GM12878 (cell line): ENCODE measurements around the gene FAM3B. TPM values are rescaled to one million over a fixed set of nuclear protein-coding genes. Genes with fewer than 3 reads are reported as not detected.

ENCODE experiments used
- ASH2L ChIP-seq: fragments of 300-600, 200-600 bp; sonication (generic); IDR thresholded peaks from 2 replicates; pipeline ENCODE4 v1.6.1; 2017; ENCODE audit warnings: low read depth, mild to moderate bottlenecking, borderline replicate concordance
- BMI1 ChIP-seq: fragments of 450-650 bp; IDR thresholded peaks from 2 replicates; pipeline ENCODE4 v1.6.1; 2016; ENCODE audit warnings: mild to moderate bottlenecking, moderate library complexity, borderline replicate concordance
- CREB1 ChIP-seq: IDR thresholded peaks from 2 replicates; pipeline ENCODE4 v1.6.1; 2012; ENCODE audit warnings: low read depth, mild to moderate bottlenecking, inconsistent platforms
- EZH2 ChIP-seq: IDR thresholded peaks from 2 replicates; pipeline ENCODE4 v1.6.1; 2012; ENCODE audit warnings: low read depth, mild to moderate bottlenecking, control low read depth, inconsistent platforms, low read length, borderline replicate concordance; ENCODE audit not compliant: control insufficient read depth
- GABPA ChIP-seq: IDR thresholded peaks from 2 replicates; pipeline ENCODE4 v1.6.1; 2014; ENCODE audit warnings: antibody characterized with exemption, low read depth, mild to moderate bottlenecking, inconsistent platforms
- MTA2 ChIP-seq: fragments of 450-650 bp; IDR thresholded peaks from 2 replicates; pipeline ENCODE4 v1.6.1; 2016; ENCODE audit warnings: low read depth, mild to moderate bottlenecking, moderate library complexity
- MXI1 ChIP-seq: fragments of 150-350 bp; IDR thresholded peaks from 2 replicates; pipeline ENCODE4 v1.6.1; 2011; ENCODE audit warnings: low read depth, mild to moderate bottlenecking, inconsistent platforms, low read length, improper control_type of control experiment
- NFYA ChIP-seq: IDR thresholded peaks from 2 replicates; pipeline ENCODE4 v1.6.1; 2011; ENCODE audit warnings: low read depth, mild to moderate bottlenecking, low read length, improper control_type of control experiment, borderline replicate concordance
- RAD21 ChIP-seq: IDR thresholded peaks from 2 replicates; pipeline ENCODE4 v1.6.1; 2011; ENCODE audit warnings: mild to moderate bottlenecking, low read depth, low read length, moderate library complexity; ENCODE audit not compliant: insufficient read depth
- SMAD5 ChIP-seq: IDR thresholded peaks from 2 replicates; pipeline ENCODE4 v1.6.1; 2016; ENCODE audit warnings: antibody characterized with exemption, low read depth
- SMC3 ChIP-seq: IDR thresholded peaks from 2 replicates; pipeline ENCODE4 v1.6.1; 2011; ENCODE audit warnings: low read length, improper control_type of control experiment, borderline replicate concordance
- TAF1 ChIP-seq: IDR thresholded peaks from 2 replicates; pipeline ENCODE4 v1.6.1; 2011; ENCODE audit warnings: mild to moderate bottlenecking, low read depth, low read length, borderline replicate concordance
- TARDBP ChIP-seq: IDR thresholded peaks from 2 replicates; pipeline ENCODE4 v1.6.1; 2016; ENCODE audit warnings: borderline replicate concordance
- ZZZ3 ChIP-seq: IDR thresholded peaks from 2 replicates; pipeline ENCODE4 v1.6.1; 2011; ENCODE audit warnings: low read depth; ENCODE audit not compliant: control insufficient read depth, insufficient read length
- polyA plus RNA-seq, 11 experiments: library from polyadenylated mRNA; depleted of rRNA in 4 of 11; unstranded in 6 of 11; stranded (reverse) in 5 of 11; fragments of >200 nt; fragmentation: Nextera tagmentation in 4 of 11; fragmentation: Illumina TruSeq in 1 of 11; extraction: Ambion mirVana in 4 of 11; extraction: Trizol in 1 of 11; gene quantifications; 1 replicate in 1 of 11; 2 replicates in 10 of 11; pipeline versions ENCODE4 v1.2.1 to v1.2.3, GENCODE V29; 2011 to 2016; ENCODE audit warnings: inconsistent platforms in 2 of 11, missing spikeins in 2 of 11, low read depth in 1 of 11
- total RNA-seq, 4 experiments: library from RNA; depleted of rRNA in 3 of 4; stranded (reverse); fragments of >200 nt in 3 of 4; fragmentation: Illumina TruSeq in 1 of 4; extraction: Trizol in 1 of 4; gene quantifications; 2 replicates each; pipeline versions ENCODE4 v1.2.1 to v1.2.3, GENCODE V29; 2013 to 2021
- TF ChIP-seq, protein P1 (sequence below): fragments of 450-650 bp; formaldehyde crosslinking; IDR thresholded peaks from 2 replicates; pipeline ENCODE4 v1.5.0; 2022; ENCODE audit warnings: mild to moderate bottlenecking, missing genetic modification characterization
- TF ChIP-seq, protein P2 (sequence below): fragments of 150-350 bp; IDR thresholded peaks from 2 replicates; pipeline ENCODE4 v1.6.1; 2016; ENCODE audit warnings: low read depth, low read length
- TF ChIP-seq, protein P3 (sequence below): IDR thresholded peaks from 2 replicates; pipeline ENCODE4 v1.6.1; 2011; ENCODE audit warnings: borderline replicate concordance, low read depth, mild to moderate bottlenecking, moderate library complexity, mixed read lengths, low read length; ENCODE audit not compliant: insufficient read depth; ENCODE audit errors: extremely low read length
- TF ChIP-seq, protein P4 (sequence below): IDR thresholded peaks from 2 replicates; pipeline ENCODE4 v1.6.1; 2012; ENCODE audit warnings: low read depth, low read length, improper control_type of control experiment

Gene FAM3B
- total and polyA plus RNA-seq, 10 of the 15 experiments (the other 5 are each of a cell fraction or from before 2014, with no cell fraction given), result 0.12 TPM; not detected in 9

DNA sequence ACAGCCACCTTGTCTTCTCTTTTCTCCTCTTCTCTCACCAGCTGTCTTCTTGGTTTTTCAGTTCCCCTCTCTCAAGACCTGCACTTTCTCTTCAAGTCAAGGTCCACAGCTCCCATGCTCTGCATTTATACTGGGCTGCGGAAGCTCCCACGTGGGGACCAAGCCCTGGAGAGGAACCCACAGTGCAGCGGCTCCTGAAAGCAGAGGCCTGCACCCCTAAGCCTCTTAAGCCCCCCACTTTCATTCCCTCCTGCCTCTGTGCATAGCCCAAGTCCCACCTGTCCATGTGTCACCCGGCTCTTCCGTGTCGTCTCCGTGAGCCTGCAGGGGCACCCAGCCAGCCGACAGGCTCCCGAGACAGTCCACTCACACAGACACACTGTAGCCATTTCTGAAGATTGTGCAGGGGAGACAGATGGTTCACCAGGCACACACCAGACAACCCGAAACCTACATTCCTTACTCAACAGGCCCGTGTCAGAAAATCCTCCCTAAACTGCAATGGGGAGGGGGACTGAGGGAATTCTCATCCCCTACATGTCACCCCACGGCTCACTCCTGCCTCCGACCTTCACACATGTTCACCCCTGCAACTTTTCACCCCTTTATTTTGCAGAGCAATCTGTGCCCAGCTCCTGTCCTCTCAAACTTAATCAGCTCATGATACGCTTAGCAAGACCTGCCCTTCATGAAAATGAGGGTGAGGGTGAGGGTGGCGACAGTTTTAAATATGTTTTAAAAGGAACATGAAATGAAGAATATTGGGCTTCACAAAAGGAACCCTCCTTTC is 51.5 kb downstream of the FAM3B start (continued):
- TF ChIP-seq, protein P1, sequence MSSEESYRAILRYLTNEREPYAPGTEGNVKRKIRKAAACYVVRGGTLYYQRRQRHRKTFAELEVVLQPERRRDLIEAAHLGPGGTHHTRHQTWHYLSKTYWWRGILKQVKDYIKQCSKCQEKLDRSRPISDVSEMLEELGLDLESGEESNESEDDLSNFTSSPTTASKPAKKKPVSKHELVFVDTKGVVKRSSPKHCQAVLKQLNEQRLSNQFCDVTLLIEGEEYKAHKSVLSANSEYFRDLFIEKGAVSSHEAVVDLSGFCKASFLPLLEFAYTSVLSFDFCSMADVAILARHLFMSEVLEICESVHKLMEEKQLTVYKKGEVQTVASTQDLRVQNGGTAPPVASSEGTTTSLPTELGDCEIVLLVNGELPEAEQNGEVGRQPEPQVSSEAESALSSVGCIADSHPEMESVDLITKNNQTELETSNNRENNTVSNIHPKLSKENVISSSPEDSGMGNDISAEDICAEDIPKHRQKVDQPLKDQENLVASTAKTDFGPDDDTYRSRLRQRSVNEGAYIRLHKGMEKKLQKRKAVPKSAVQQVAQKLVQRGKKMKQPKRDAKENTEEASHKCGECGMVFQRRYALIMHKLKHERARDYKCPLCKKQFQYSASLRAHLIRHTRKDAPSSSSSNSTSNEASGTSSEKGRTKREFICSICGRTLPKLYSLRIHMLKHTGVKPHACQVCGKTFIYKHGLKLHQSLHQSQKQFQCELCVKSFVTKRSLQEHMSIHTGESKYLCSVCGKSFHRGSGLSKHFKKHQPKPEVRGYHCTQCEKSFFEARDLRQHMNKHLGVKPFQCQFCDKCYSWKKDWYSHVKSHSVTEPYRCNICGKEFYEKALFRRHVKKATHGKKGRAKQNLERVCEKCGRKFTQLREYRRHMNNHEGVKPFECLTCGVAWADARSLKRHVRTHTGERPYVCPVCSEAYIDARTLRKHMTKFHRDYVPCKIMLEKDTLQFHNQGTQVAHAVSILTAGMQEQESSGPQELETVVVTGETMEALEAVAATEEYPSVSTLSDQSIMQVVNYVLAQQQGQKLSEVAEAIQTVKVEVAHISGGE (CRISPR knock-in tag), result no peak
- TF ChIP-seq MTA2 (peak; percentile 63; the same call in 1 of the 2 replicates), BMI1 (peak; percentile 54; the same call in 1 of the 2 replicates), RAD21 (0 out of 2 replicates have a peak, but pooled peaks have one; percentile 2), GABPA (no peak), EZH2 (no peak), CREB1 (no peak), ZZZ3 (no peak), MXI1 (peak; percentile 91), SMAD5 (peak; percentile 53; the same call in 1 of the 2 replicates), ASH2L (no peak), SMC3 (no peak), TARDBP (no peak), NFYA (no peak), TAF1 (peak; percentile 68; the same call in 1 of the 2 replicates)
- TF ChIP-seq, protein P2, sequence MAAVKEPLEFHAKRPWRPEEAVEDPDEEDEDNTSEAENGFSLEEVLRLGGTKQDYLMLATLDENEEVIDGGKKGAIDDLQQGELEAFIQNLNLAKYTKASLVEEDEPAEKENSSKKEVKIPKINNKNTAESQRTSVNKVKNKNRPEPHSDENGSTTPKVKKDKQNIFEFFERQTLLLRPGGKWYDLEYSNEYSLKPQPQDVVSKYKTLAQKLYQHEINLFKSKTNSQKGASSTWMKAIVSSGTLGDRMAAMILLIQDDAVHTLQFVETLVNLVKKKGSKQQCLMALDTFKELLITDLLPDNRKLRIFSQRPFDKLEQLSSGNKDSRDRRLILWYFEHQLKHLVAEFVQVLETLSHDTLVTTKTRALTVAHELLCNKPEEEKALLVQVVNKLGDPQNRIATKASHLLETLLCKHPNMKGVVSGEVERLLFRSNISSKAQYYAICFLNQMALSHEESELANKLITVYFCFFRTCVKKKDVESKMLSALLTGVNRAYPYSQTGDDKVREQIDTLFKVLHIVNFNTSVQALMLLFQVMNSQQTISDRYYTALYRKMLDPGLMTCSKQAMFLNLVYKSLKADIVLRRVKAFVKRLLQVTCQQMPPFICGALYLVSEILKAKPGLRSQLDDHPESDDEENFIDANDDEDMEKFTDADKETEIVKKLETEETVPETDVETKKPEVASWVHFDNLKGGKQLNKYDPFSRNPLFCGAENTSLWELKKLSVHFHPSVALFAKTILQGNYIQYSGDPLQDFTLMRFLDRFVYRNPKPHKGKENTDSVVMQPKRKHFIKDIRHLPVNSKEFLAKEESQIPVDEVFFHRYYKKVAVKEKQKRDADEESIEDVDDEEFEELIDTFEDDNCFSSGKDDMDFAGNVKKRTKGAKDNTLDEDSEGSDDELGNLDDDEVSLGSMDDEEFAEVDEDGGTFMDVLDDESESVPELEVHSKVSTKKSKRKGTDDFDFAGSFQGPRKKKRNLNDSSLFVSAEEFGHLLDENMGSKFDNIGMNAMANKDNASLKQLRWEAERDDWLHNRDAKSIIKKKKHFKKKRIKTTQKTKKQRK, result no peak
- TF ChIP-seq, protein P3, sequence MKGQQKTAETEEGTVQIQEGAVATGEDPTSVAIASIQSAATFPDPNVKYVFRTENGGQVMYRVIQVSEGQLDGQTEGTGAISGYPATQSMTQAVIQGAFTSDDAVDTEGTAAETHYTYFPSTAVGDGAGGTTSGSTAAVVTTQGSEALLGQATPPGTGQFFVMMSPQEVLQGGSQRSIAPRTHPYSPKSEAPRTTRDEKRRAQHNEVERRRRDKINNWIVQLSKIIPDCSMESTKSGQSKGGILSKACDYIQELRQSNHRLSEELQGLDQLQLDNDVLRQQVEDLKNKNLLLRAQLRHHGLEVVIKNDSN, result peak; percentile 57
- TF ChIP-seq, protein P4, sequence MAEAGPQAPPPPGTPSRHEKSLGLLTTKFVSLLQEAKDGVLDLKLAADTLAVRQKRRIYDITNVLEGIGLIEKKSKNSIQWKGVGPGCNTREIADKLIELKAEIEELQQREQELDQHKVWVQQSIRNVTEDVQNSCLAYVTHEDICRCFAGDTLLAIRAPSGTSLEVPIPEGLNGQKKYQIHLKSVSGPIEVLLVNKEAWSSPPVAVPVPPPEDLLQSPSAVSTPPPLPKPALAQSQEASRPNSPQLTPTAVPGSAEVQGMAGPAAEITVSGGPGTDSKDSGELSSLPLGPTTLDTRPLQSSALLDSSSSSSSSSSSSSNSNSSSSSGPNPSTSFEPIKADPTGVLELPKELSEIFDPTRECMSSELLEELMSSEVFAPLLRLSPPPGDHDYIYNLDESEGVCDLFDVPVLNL, result no peak
